ENCODE data around the gene WWP2.

WWP2 gene

GRCh38 chr16:69865701-69866100 is 103.6 kb downstream of the WWP2 start:
- no peak overlapping the region for H3K4me3 ChIP-seq (ENCODE audit: control insufficient read depth, low read depth, low read length)

GRCh38 chr16:69867784-69868560 is 105.8 kb downstream of the WWP2 start:
- DNase-seq (ENCODE audit: low read depth) = no peak
- H3K4me3 ChIP-seq (ENCODE audit: control insufficient read depth, low read depth, low read length) = no peak overlapping the region
- TF ChIP-seq CTCF (conservative IDR thresholded peaks at IDR 0.05; ENCODE audit: control insufficient read depth, insufficient read depth, low read depth, low read length) = no peak

More at GRCh38 chr16:69865701-69866100, 103.6 kb downstream of the WWP2 start:
- DNase-seq (ENCODE audit: low read depth) = peak; percentile 83
- TF ChIP-seq CTCF (conservative IDR thresholded peaks at IDR 0.05; ENCODE audit: control insufficient read depth, insufficient read depth, low read depth, low read length) = no peak

GRCh38 chr16:69870761-69871160 is 108.6 kb downstream of the WWP2 start:
- H3K4me3 ChIP-seq (ENCODE audit: control insufficient read depth, low read depth, low read length) = no peak overlapping the region
- no peak for DNase-seq (ENCODE audit: low read depth)
- TF ChIP-seq CTCF (conservative IDR thresholded peaks at IDR 0.05; ENCODE audit: control insufficient read depth, insufficient read depth, low read depth, low read length) = no peak

GRCh38 chr16:69871708-69872107 is 109.6 kb downstream of the WWP2 start:
- TF ChIP-seq CTCF (conservative IDR thresholded peaks at IDR 0.05; ENCODE audit: control insufficient read depth, insufficient read depth, low read depth, low read length) = no peak
- no peak for DNase-seq (ENCODE audit: low read depth)
- no peak overlapping the region for H3K4me3 ChIP-seq (ENCODE audit: control insufficient read depth, low read depth, low read length)

- no peak overlapping the region for H3K4me3 ChIP-seq (ENCODE audit: control insufficient read depth, low read depth, low read length)
- no peak for TF ChIP-seq CTCF (conservative IDR thresholded peaks at IDR 0.05; ENCODE audit: control insufficient read depth, insufficient read depth, low read depth, low read length)
- no peak for DNase-seq (ENCODE audit: low read depth)
Observed at GRCh38 chr16:69872888-69873287, 110.8 kb downstream of the WWP2 start.

- no peak for TF ChIP-seq CTCF (conservative IDR thresholded peaks at IDR 0.05; ENCODE audit: control insufficient read depth, insufficient read depth, low read depth, low read length)
- DNase-seq (ENCODE audit: low read depth) = no peak
- H3K4me3 ChIP-seq (ENCODE audit: control insufficient read depth, low read depth, low read length) = no peak overlapping the region
Observed at GRCh38 chr16:69873783-69874182, 111.7 kb downstream of the WWP2 start.
